Small intestine (tissue), 16 donors: ENCODE data around the gene RAPGEF6. TPM values are rescaled to one million over a fixed set of nuclear protein-coding genes. Genes with fewer than 3 reads are reported as not detected.
A peak's percentile ranks its signal among the peaks of the same experiment; 100 is the strongest.
"Not testable (repeated sequence)": the region's sequence is repeated elsewhere in the genome, so short reads cannot be mapped to it uniquely, and the experiment has no call there.

ENCODE experiments used
- DNase-seq, 2 donors: peaks; one replicate each; pipeline versions ENCODE4 v3.0.0 to v3.0.0-alpha.2; 2013
- FAIRE-seq: peaks from 2 replicates; lab custom pipeline; 2012; peaks lifted over from hg19 to GRCh38; lab: Jason Lieb, UNC
- H3K27ac ChIP-seq, 3 donors: one replicate each; pipeline ENCODE4 v1.5.1; 2013; ENCODE audit warnings: low read length in 2 of 3, mild to moderate bottlenecking in 2 of 3, control low read depth in 1 of 3, inconsistent platforms in 1 of 3, low read depth in 1 of 3, moderate library complexity in 1 of 3
- H3K27me3 ChIP-seq, 3 donors: one replicate each; pipeline ENCODE4 v1.6.1; 2013; ENCODE audit warnings: low read length in 3 of 3, inconsistent platforms in 1 of 3; ENCODE audit not compliant: control insufficient read depth in 3 of 3, insufficient read depth in 3 of 3
- H3K36me3 ChIP-seq, 3 donors: one replicate each; pipeline ENCODE4 v1.6.1; 2013; ENCODE audit warnings: low read length in 3 of 3, inconsistent platforms in 1 of 3, low read depth in 1 of 3, mild to moderate bottlenecking in 1 of 3, moderate library complexity in 1 of 3; ENCODE audit not compliant: control insufficient read depth in 3 of 3, insufficient read depth in 2 of 3
- H3K4me1 ChIP-seq, 3 donors: one replicate each; pipeline ENCODE4 v1.6.1; 2013; ENCODE audit warnings: low read length in 2 of 3, inconsistent platforms in 1 of 3, low read depth in 1 of 3, mild to moderate bottlenecking in 1 of 3, moderate library complexity in 1 of 3; ENCODE audit not compliant: control insufficient read depth in 3 of 3, insufficient read depth in 2 of 3
- H3K4me3 ChIP-seq, 3 donors: one replicate each; pipeline ENCODE4 v1.5.1; 2013; ENCODE audit warnings: low read length in 3 of 3, control low read depth in 1 of 3, inconsistent platforms in 1 of 3, low read depth in 1 of 3, mild to moderate bottlenecking in 1 of 3, moderate library complexity in 1 of 3
- H3K9me3 ChIP-seq, 2 donors: one replicate each; pipeline ENCODE4 v1.6.1; 2013; ENCODE audit warnings: low read depth in 1 of 2, low read length in 1 of 2; ENCODE audit not compliant: control insufficient read depth in 2 of 2, insufficient read depth in 1 of 2
- whole genome bisulfite sequencing, 3 donors: extraction: QIAGEN DNeasy Blood & Tissue Kit; methylation state at CpG; one replicate each; pipeline ENCODE4 v1.1.7; 2013; 5-methylcytosine and 5-hydroxymethylcytosine counted together
- long read RNA-seq, 10 donors: transcript quantifications; one replicate each; lab custom pipeline, GENCODE V29; 2026
- polyA plus RNA-seq, 4 donors: library from polyadenylated mRNA; stranded (reverse) in 3 of 4; unstranded in 1 of 4; fragments of 200-250 nt in 3 of 4; fragments of 120-200 nt in 1 of 4; gene quantifications; one replicate each; pipeline versions ENCODE4 v1.2.1 to v1.2.3, GENCODE V29; 2013
- donor health status: healthy with polysubstance abuse.
- donor health status: control.
- donor health status: control.
- donor health status: Bipolar disorder and iron deficiency.
- donor health status: healthy.

The RAPGEF6 gene, protein sequence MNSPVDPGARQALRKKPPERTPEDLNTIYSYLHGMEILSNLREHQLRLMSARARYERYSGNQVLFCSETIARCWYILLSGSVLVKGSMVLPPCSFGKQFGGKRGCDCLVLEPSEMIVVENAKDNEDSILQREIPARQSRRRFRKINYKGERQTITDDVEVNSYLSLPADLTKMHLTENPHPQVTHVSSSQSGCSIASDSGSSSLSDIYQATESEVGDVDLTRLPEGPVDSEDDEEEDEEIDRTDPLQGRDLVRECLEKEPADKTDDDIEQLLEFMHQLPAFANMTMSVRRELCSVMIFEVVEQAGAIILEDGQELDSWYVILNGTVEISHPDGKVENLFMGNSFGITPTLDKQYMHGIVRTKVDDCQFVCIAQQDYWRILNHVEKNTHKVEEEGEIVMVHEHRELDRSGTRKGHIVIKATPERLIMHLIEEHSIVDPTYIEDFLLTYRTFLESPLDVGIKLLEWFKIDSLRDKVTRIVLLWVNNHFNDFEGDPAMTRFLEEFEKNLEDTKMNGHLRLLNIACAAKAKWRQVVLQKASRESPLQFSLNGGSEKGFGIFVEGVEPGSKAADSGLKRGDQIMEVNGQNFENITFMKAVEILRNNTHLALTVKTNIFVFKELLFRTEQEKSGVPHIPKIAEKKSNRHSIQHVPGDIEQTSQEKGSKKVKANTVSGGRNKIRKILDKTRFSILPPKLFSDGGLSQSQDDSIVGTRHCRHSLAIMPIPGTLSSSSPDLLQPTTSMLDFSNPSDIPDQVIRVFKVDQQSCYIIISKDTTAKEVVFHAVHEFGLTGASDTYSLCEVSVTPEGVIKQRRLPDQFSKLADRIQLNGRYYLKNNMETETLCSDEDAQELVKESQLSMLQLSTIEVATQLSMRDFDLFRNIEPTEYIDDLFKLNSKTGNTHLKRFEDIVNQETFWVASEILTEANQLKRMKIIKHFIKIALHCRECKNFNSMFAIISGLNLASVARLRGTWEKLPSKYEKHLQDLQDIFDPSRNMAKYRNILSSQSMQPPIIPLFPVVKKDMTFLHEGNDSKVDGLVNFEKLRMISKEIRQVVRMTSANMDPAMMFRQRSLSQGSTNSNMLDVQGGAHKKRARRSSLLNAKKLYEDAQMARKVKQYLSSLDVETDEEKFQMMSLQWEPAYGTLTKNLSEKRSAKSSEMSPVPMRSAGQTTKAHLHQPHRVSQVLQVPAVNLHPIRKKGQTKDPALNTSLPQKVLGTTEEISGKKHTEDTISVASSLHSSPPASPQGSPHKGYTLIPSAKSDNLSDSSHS (N-terminal part only)
- 10 to 100 TPM in 1 of 4 donors, 1 to 10 TPM in 3; 1.1 to 10.4 (median 2.3) TPM for polyA plus RNA-seq
- long read RNA-seq, donor 1: 0 reads
- long read RNA-seq, donor 2: 0 reads
- long read RNA-seq, donor 3: 0 reads
- long read RNA-seq, donor 4: 0 reads
- long read RNA-seq, donor 5: 0 reads
- long read RNA-seq, donor 6: 0 reads
- long read RNA-seq, donor 7: 0 reads
- long read RNA-seq, donor 8: 0 reads
- long read RNA-seq, donor 9: 0 reads
- long read RNA-seq, donor 10, partial matches to known transcripts: 0 of 2 reads
- long read RNA-seq, donor 10, other reads (novel, unspliced or antisense): 0 of 2 reads

- H3K4me3 ChIP-seq: peak within 1 kb of the TSS; percentile 64 to 69 (median 64)
- no peaks in the 10 kb centered on the region for H3K27me3 ChIP-seq
- FAIRE-seq (no peak), DNase-seq (peak; percentile 100)
- peaks cover 0 to 13% (median 3%) of the 10 kb centered on the region in 3 donors for H3K4me1 ChIP-seq
- no peaks in the 10 kb centered on the region for H3K9me3 ChIP-seq
- no peaks in the 10 kb centered on the region for H3K36me3 ChIP-seq
- peak within 1 kb of the TSS; percentile 95 to 99 (median 98) for H3K27ac ChIP-seq
- 0% methylated on average over 54 to 55 of the region's 55 CpGs for WGBS, 3 donors
Observed at GRCh38 chr5:131634996-131635683, at the start of gene RAPGEF6. Gene RAPGEF6 (minus strand): TSS chr5:131635229. CDS start chr5:131635030, 199 bp downstream.

GRCh38 chr5:131684595-131684994 is 49.6 kb upstream of the RAPGEF6 start:
- Histone ChIP-seq H3K36me3 (peaks cover 2 to 12% (median 3%) of the 10 kb centered on the region in 3 donors), H3K4me1 (no peaks in the 10 kb centered on the region), H3K4me3 (no peak overlapping the region), H3K27me3 (no peaks in the 10 kb centered on the region), H3K27ac (no peak overlapping the region), H3K9me3 (no peaks in the 10 kb centered on the region)
- peak in 1 of 2 donors; percentile 31 for DNase-seq
- FAIRE-seq: no peak

- no peak overlapping the region for H3K4me3 ChIP-seq
- peaks cover 2 to 12% (median 3%) of the 10 kb centered on the region in 3 donors for H3K36me3 ChIP-seq
- DNase-seq: no peak
- H3K9me3 ChIP-seq: no peaks in the 10 kb centered on the region
- no peak overlapping the region for H3K27ac ChIP-seq
- 81 to 91% (median 88%) methylated on average over 1 of the region's 1 CpG for WGBS, 3 donors
- no peak for FAIRE-seq
- no peaks in the 10 kb centered on the region for H3K4me1 ChIP-seq
- H3K27me3 ChIP-seq: no peaks in the 10 kb centered on the region
Observed at GRCh38 chr5:131684051-131684450, 49.0 kb upstream of the RAPGEF6 start.

- H3K36me3 ChIP-seq: peaks cover 2 to 16% (median 5%) of the 10 kb centered on the region in 3 donors
- 79 to 90% (median 87%) methylated on average over 2 of the region's 2 CpGs for WGBS, 3 donors
- no peaks in the 10 kb centered on the region for H3K4me1 ChIP-seq
- no peak for DNase-seq
- no peak overlapping the region for H3K27ac ChIP-seq
- FAIRE-seq: no peak
- H3K9me3 ChIP-seq: no peaks in the 10 kb centered on the region
- no peaks in the 10 kb centered on the region for H3K27me3 ChIP-seq
- no peak overlapping the region for H3K4me3 ChIP-seq
Observed at GRCh38 chr5:131682826-131683225, 47.8 kb upstream of the RAPGEF6 start.

GRCh38 chr5:131682175-131682574 is 47.1 kb upstream of the RAPGEF6 start:
- Histone ChIP-seq H3K9me3 (no peaks in the 10 kb centered on the region), H3K27me3 (no peaks in the 10 kb centered on the region), H3K4me3 (no peak overlapping the region), H3K4me1 (no peaks in the 10 kb centered on the region), H3K27ac (no peak overlapping the region), H3K36me3 (peaks cover 2 to 15% (median 8%) of the 10 kb centered on the region in 3 donors)
- DNase-seq (no peak), FAIRE-seq (no peak)
- WGBS, 3 donors: 98 to 99% (median 99%) methylated on average over 5 of the region's 5 CpGs

GRCh38 chr5:131679911-131680310 is 44.9 kb upstream of the RAPGEF6 start:
- Histone ChIP-seq H3K4me3 (no peak overlapping the region), H3K27ac (no peak overlapping the region), H3K27me3 (no peaks in the 10 kb centered on the region), H3K36me3 (peaks cover 7 to 19% (median 14%) of the 10 kb centered on the region in 3 donors), H3K9me3 (no peaks in the 10 kb centered on the region), H3K4me1 (no peaks in the 10 kb centered on the region)
- 53 to 59% (median 53%) methylated on average over 1 of the region's 1 CpG for WGBS, 3 donors
- peak in 1 of 2 donors; percentile 29 for DNase-seq
- no peak for FAIRE-seq

- H3K4me1 ChIP-seq, H3K9me3 ChIP-seq, H3K4me3 ChIP-seq, H3K27me3 ChIP-seq, DNase-seq, H3K27ac ChIP-seq, FAIRE-seq: not testable (repeated sequence)
- H3K36me3 ChIP-seq: peaks cover 7 to 28% (median 18%) of the 10 kb centered on the region in 3 donors
- WGBS, 3 donors: 93 to 96% (median 95%) methylated on average over 7 to 8 of the region's 10 CpGs
Observed at GRCh38 chr5:131678273-131678672, 43.2 kb upstream of the RAPGEF6 start.
